Myocyte (in vitro differentiated cells): ENCODE measurements around the gene WDR6. TPM values are rescaled to one million over a fixed set of nuclear protein-coding genes. Genes with fewer than 3 reads are reported as not detected.

ENCODE experiments used
- DNase-seq: peaks from one replicate; pipeline ENCODE4 v3.0.0-alpha.2; 2012; ENCODE audit warnings: low read depth
- polyA plus RNA-seq: library from polyadenylated mRNA; unstranded; fragments of >200 nt; gene quantifications from one replicate; pipeline ENCODE4 v1.2.1, GENCODE V29; 2012; ENCODE audit warnings: missing spikeins
- total RNA-seq: library from RNA; depleted of rRNA; stranded (reverse); fragments of >200 nt; gene quantifications from 2 replicates; pipeline ENCODE4 v1.2.3, GENCODE V29; 2014

The WDR6 gene
- 86.8 and 95.5 TPM in 2 replicates for total RNA-seq
- polyA plus RNA-seq = 115 TPM

DNA sequence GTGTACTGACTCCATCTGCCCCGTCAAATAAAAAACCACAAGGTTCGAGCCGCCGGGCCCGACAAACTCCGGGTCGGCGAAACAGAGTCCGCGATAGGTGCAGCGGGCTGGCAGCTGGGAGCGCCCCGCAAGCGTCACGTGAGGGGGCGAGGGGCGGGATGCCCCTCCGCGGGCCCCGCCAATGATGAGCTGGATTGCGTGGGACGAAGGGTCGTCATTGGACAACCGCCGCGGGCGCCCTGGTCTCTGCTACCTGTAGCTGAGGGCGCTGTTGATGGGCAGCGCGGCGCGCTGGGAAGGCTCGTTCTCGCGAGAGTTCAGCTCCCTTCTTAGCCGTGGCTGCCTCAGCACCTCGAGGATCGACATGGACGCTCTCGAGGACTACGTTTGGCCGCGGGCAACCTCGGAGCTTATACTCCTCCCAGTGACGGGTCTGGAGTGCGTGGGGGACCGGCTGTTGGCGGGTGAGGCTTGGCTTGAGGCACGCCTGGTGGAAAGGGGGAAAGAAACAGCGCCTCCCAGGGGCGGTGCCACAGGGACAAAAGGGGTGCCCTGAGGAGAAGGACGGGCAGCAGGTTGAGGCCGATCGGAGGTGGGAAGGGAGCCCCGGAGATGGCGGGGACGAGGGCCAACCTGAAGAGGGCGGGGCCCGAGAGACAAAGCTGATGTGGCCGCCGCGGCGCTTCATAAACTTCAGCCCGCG lies at the start of gene WDR6:
TSS of gene WDR6 (plus strand) at position 324 of the 703 bp plus-strand sequence. CDS start at position 365, 41 bp downstream.
- DNase-seq = peak; percentile 98

DNA sequence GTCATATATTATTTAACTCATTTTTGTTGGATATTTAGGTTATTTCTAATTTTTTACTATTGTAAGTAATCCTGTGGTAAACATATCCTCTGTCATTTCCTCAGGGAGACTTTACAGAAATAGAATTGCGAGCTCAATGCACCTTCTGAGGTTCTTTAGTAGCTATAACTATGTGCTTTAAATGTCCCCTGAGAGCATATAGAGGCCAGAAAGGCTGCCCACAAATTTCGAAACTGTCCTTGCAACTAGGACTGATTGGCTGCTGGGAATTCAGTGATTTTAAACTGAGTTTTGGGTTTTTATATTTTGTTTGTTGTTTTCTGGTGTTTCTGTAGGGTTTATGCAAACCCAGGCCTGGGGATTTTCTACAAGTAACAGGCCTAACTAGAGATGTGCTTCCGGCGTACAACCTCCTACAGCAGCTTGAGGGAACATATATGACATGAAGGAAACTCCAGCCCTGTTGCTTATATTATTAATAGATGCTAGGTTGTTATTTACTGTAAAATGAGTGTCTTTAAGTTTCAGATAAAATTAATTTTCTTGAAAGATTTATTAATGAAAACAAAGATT lies 46.3 kb upstream of the WDR6 start:
- no peak for DNase-seq

- DNase-seq = no peak
Observed at GRCh38 chr3:48962340-48962739, 44.9 kb upstream of the WDR6 start.

GRCh38 chr3:48962939-48963338 lies 44.3 kb upstream of the WDR6 start:
- no peak for DNase-seq

DNA sequence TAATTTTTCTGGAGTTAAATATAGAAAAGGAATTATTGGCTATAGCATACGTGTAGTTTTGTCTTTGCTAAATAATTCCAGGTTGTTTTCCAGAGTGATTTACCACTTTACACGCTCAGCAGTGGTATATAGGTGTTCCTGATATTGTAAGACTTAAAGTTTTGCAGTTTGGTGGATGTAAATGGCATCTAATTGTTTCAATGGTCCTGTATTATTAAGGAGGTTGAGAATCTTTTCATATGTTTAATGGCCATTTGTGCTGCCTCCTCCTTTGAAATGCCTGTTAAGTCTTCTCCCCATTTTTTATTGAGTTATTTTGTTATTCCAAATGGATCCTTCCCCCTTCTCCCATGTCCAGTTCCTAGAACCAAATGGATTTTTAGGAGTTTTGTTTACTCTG lies 43.6 kb upstream of the WDR6 start:
- DNase-seq = no peak

GRCh38 chr3:48966367-48966766 lies 40.8 kb upstream of the WDR6 start:
- DNase-seq = peak; percentile 34

GRCh38 chr3:48966876-48967361 lies 40.3 kb upstream of the WDR6 start:
- peak; percentile 68 for DNase-seq

DNA sequence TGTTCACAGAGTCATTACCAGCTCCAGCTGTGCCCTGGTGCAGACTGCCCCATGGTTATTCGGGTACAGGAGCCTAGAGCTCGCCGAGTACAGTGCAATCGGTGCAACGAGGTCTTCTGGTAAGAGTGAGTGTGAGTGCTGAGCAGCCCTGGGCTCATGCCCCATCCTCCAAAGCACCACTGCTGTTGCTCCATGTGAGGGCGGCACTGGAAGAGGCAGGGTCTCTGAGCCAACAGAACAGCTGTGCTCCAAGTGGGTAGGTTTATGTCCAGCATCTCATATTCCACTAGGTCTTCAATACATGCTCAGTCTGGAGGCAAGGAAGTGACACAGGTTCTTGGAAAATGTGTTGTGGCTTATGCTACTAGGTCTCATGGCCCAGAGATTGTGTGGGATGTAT lies 36.6 kb upstream of the WDR6 start:
- peak; percentile 46 for DNase-seq

GRCh38 chr3:48974076-48974864 lies 32.9 kb upstream of the WDR6 start:
- DNase-seq = no peak

GRCh38 chr3:48979451-48979850 lies 27.7 kb upstream of the WDR6 start:
- DNase-seq = no peak

DNA sequence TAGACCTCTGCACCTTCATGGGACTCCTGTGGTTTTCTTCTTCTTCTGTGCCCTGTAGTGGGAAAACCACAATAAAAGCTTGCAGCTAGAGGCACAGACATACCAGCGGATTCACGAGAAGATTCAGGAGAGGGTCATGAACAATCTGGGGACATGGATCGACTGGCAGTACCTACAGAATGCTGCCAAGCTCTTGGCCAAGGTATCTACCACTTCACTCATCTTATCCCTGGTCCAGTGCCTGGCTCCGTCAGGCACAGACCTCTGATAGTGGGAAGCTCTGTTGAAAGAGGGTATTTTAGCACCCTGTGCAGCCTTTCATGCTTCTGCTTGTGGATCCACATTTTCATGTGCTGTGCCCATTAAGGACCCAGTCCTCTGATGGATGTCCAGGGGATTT lies 26.9 kb upstream of the WDR6 start:
- no peak for DNase-seq

GRCh38 chr3:48982016-48982415 lies 25.2 kb upstream of the WDR6 start:
- no peak for DNase-seq

DNA sequence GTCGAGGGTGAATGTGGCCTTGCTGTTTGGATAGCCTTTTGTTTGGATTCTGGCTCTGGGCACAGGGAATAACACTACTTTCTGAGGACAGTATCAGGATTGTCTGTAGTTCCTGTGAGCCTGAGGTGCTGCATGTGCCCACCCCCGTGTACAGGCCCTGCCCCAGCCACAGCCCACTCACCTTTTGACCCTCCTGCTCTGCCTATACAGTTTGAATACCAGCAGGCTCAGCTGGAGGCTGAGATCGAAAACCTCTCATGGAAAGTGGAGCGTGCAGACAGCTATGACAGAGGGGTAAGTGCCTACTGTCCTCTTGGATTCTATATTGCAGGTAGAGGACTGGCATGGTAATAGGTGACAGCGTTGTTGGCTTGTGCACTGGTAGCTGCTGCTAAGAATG lies 24.5 kb upstream of the WDR6 start:
- DNase-seq = no peak

GRCh38 chr3:48983096-48983495 lies 24.1 kb upstream of the WDR6 start:
- DNase-seq = no peak

- DNase-seq = no peak
Observed at GRCh38 chr3:48984663-48985062, 22.5 kb upstream of the WDR6 start.

GRCh38 chr3:48985831-48986376 lies 21.3 kb upstream of the WDR6 start:
- no peak for DNase-seq

- no peak for DNase-seq
Observed at GRCh38 chr3:48989126-48989795, 17.9 kb upstream of the WDR6 start.

DNA sequence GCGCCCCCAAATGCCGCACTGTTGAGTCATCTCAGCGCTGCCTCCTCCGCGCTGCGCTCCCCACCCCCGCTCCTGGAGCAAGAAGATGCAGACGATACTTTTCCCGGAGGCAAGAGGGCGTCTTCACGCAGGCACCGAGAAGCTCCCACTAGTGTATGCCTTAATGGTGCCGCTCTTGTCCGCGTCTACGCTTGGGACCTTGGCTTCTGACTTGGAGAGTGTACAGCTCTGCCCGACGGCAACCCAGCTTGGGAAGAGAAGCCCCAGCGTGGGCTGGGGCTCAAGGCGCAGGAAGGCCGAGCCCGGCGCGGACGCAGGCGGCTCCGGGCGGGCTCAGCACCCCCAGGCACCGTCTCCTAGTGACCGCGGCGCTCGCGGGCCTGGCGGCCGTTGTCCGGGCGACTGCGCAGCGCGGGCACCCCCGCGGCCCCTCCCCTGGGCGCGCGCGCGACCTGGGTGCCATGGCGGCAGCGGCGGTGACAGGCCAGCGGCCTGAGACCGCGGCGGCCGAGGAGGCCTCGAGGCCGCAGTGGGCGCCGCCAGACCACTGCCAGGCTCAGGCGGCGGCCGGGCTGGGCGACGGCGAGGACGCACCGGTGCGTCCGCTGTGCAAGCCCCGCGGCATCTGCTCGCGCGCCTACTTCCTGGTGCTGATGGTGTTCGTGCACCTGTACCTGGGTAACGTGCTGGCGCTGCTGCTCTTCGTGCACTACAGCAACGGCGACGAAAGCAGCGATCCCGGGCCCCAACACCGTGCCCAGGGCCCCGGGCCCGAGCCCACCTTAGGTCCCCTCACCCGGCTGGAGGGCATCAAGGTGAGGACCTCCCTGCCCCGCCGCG lies 17.2 kb upstream of the WDR6 start, which contains the start of gene P4HTM:
TSS of gene P4HTM (plus strand) at position 446 of the 840 bp plus-strand sequence. CDS start at position 462, 16 bp downstream.
- DNase-seq = peak; percentile 92

DNA sequence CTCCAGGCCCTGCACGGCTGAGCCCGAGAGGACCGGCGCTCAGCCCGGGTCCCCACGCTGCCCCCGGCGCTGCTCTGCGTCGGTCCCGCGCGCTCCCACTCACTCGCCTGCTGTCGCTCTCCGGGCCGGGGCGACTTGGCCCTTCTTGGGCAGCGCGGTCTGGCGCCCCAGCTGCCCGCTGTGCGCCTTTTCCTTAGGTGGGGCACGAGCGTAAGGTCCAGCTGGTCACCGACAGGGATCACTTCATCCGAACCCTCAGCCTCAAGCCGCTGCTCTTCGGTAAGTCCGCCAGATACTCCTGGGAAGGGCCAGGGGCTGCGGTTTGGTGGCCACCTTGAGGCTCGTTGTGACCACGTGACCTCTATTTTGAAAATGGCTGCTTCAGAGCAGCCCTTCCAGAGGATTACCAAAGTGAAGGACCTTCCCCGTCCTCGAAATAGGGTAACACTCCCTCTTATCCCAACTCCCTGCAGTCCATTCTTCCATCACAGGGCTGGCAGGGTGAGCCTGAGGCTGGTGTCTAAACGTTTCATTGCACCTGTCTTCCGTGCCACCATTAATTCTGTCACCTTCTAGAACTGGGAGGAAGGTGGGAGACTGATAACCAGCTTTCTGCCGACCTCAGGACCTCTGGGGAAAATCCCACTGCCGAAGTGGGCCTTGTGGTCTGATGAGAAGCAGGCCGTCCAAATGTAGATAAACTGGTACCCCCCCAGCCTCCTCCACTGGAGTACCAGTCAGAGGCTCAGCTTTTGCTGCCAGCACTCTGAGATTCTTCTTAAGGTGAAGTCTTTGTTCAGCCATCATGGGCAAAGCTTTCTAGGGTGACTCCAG lies 16.3 kb upstream of the WDR6 start:
- DNase-seq = peak; percentile 53
